HepG2 (cell line): ENCODE results near the gene STEAP3. TPM values are rescaled to one million over a fixed set of nuclear protein-coding genes. Genes with fewer than 3 reads are reported as not detected.

Source experiments
- ATAC-seq: fragments of 200-7000 bp; cut with Tn5 transposase; 3 replicates; pipeline ENCODE4 v1.9.1; 2020; ENCODE audit warnings: mild to moderate bottlenecking, moderate library complexity
- BruUV-seq: library from RNA; stranded (reverse); fragments of 400-500 nt; replicated peaks from 2 replicates; lab custom pipeline; 2021; lab: Mats Ljungman, UMichigan
- CTCF ChIA-PET: fragments of 300-600 bp; formaldehyde crosslinking; extraction: SDS; loops from one replicate; lab custom pipeline; 2021; ENCODE audit warnings: low total read pairs, inconsistent platforms, low intra/inter-chr PET ratio; lab: Yijun Ruan, JAX
- POLR2A ChIA-PET: fragments of 350-600 bp; sonication (Branson Sonifier 250); formaldehyde crosslinking; loops from one replicate; lab custom pipeline; 2020; ENCODE audit warnings: antibody characterized with exemption, inconsistent platforms; lab: Yijun Ruan, JAX
- DNase-seq: peaks from one replicate; pipeline ENCODE4 v3.0.0-alpha.2; 2015; ENCODE audit warnings: low spot score
- FAIRE-seq: peaks from 3 replicates; lab custom pipeline; 2011; peaks lifted over from hg19 to GRCh38; lab: Jason Lieb, UNC
- H2AFZ ChIP-seq: one replicate; pipeline ENCODE4 v1.6.1; 2011; ENCODE audit warnings: low read length, inconsistent platforms
- H3K27ac ChIP-seq: fragments of 300-600 bp; 3 replicates; pipeline ENCODE4 v1.8.0; 2011; ENCODE audit warnings: mixed run types, mild to moderate bottlenecking, mixed read lengths, low read length, inconsistent platforms; ENCODE audit not compliant: insufficient read depth; ENCODE audit errors: extremely low read length
- H3K27me3 ChIP-seq, 2 experiments: fragments of 200-600 bp in 1 of 2; 2 replicates in 1 of 2; 3 replicates in 1 of 2; pipeline versions ENCODE4 v1.6.0 to v1.8.0; 2011; ENCODE audit warnings: low read length in 2 of 2, mild to moderate bottlenecking in 2 of 2, moderate library complexity in 2 of 2, inconsistent platforms in 1 of 2; ENCODE audit not compliant: insufficient read depth in 2 of 2, control insufficient read depth in 1 of 2
- H3K36me3 ChIP-seq, 2 experiments: fragments of 200-600 bp in 1 of 2; replicated peaks in 1 of 2; 2 replicates in 1 of 2; 3 replicates in 1 of 2; pipeline versions ENCODE4 v1.5.1 to v1.8.0; 2011; ENCODE audit warnings: low read length in 2 of 2, inconsistent platforms in 1 of 2; ENCODE audit not compliant: insufficient read depth in 2 of 2, control insufficient read depth in 1 of 2
- H3K4me1 ChIP-seq: 2 replicates; pipeline ENCODE4 v1.5.1; 2012; ENCODE audit warnings: low read length, inconsistent platforms; ENCODE audit not compliant: insufficient read depth
- H3K4me2 ChIP-seq: 2 replicates; pipeline ENCODE4 v1.6.0; 2011; ENCODE audit warnings: low read depth, low read length, inconsistent platforms
- H3K4me3 ChIP-seq, 3 experiments: fragments of 200-600 bp in 1 of 3; sonication (generic), shearing (Covaris generic) in 1 of 3; replicated peaks in 1 of 3; 2 replicates each; pipeline ENCODE4 v1.5.1; 2011 to 2016; ENCODE audit warnings: low read length in 3 of 3, inconsistent platforms in 2 of 3, low read depth in 2 of 3, mild to moderate bottlenecking in 2 of 3, control low read depth in 1 of 3, mixed read lengths in 1 of 3; ENCODE audit not compliant: insufficient read depth in 1 of 3
- H3K79me2 ChIP-seq: one replicate; pipeline ENCODE4 v1.6.1; 2011; ENCODE audit warnings: low read length, inconsistent platforms; ENCODE audit not compliant: insufficient read depth
- H3K9ac ChIP-seq: 2 replicates; pipeline ENCODE4 v1.6.0; 2011; ENCODE audit warnings: mild to moderate bottlenecking, low read depth, low read length, inconsistent platforms; ENCODE audit not compliant: insufficient read depth
- H3K9me3 ChIP-seq: 2 replicates; pipeline ENCODE4 v1.5.1; 2012; ENCODE audit warnings: mild to moderate bottlenecking, low read length
- H4K20me1 ChIP-seq: 2 replicates; pipeline ENCODE4 v1.6.0; 2011; ENCODE audit warnings: inconsistent platforms, mild to moderate bottlenecking, low read length, moderate library complexity; ENCODE audit not compliant: insufficient read depth
- FOSL2 ChIP-seq: sonication (generic); formaldehyde crosslinking; IDR thresholded peaks from 2 replicates; pipeline ENCODE4 v1.4.0; 2020; ENCODE audit warnings: missing genetic modification reagents
- GZF1 ChIP-seq: sonication (generic); formaldehyde crosslinking; IDR thresholded peaks from 2 replicates; pipeline ENCODE4 v1.5.1; 2020; ENCODE audit warnings: mild to moderate bottlenecking, missing genetic modification reagents
- HDAC2 ChIP-seq: sonication (generic); formaldehyde crosslinking; IDR thresholded peaks from 2 replicates; pipeline ENCODE4 v1.4.0; 2020; ENCODE audit warnings: missing genetic modification reagents
- ISX ChIP-seq: sonication (generic); formaldehyde crosslinking; conservative IDR thresholded peaks from 2 replicates; pipeline ENCODE4 v1.5.0; 2020; ENCODE audit warnings: missing genetic modification reagents
- KDM2A ChIP-seq: sonication (generic); formaldehyde crosslinking; IDR thresholded peaks from 2 replicates; pipeline ENCODE4 v1.4.0; 2020; ENCODE audit warnings: low read depth, missing genetic modification reagents, borderline replicate concordance
- MAFG ChIP-seq: sonication (generic); formaldehyde crosslinking; IDR thresholded peaks from 2 replicates; pipeline ENCODE4 v1.5.1; 2020; ENCODE audit warnings: mild to moderate bottlenecking, missing genetic modification reagents
- MBNL3 ChIP-seq: fragments of 250-450 bp; sonication (Bioruptor Pico); conservative IDR thresholded peaks from 2 replicates; pipeline ENCODE4 v1.8.0; 2022; ENCODE audit warnings: mild to moderate bottlenecking, inconsistent platforms
- NR1H2 ChIP-seq: sonication (generic); formaldehyde crosslinking; IDR thresholded peaks from 2 replicates; pipeline ENCODE4 v1.8.1; 2022; ENCODE audit warnings: low read depth, missing genetic modification reagents, borderline replicate concordance
- RXRA ChIP-seq: sonication (generic); formaldehyde crosslinking; IDR thresholded peaks from 2 replicates; pipeline ENCODE4 v1.5.1; 2020; ENCODE audit warnings: missing genetic modification reagents
- TBL1XR1 ChIP-seq: fragments of 150-350 bp; IDR thresholded peaks from 2 replicates; pipeline ENCODE4 v1.6.1; 2014; ENCODE audit warnings: borderline replicate concordance, low read length; ENCODE audit not compliant: partially characterized antibody
- TRIM24 ChIP-seq: sonication (generic); formaldehyde crosslinking; IDR thresholded peaks from 2 replicates; pipeline ENCODE4 v1.8.0; 2022; ENCODE audit warnings: mild to moderate bottlenecking, missing genetic modification reagents
- ZFP36L1 ChIP-seq: sonication (generic); formaldehyde crosslinking; IDR thresholded peaks from 2 replicates; pipeline ENCODE4 v1.8.0; 2022; ENCODE audit warnings: mild to moderate bottlenecking, missing genetic modification reagents, moderate library complexity
- ZMYM3 ChIP-seq: sonication (generic); formaldehyde crosslinking; IDR thresholded peaks from 2 replicates; pipeline ENCODE4 v1.5.1; 2020; ENCODE audit warnings: mild to moderate bottlenecking, missing genetic modification reagents
- ZNF180 ChIP-seq: sonication (generic); formaldehyde crosslinking; IDR thresholded peaks from 2 replicates; pipeline ENCODE4 v1.4.0; 2020; ENCODE audit warnings: low read depth, missing genetic modification reagents, borderline replicate concordance
- ZNF235 ChIP-seq: sonication (generic); formaldehyde crosslinking; IDR thresholded peaks from 2 replicates; pipeline ENCODE4 v1.8.1; 2023; ENCODE audit warnings: mild to moderate bottlenecking, missing genetic modification reagents, borderline replicate concordance
- ZNF576 ChIP-seq: sonication (generic); formaldehyde crosslinking; IDR thresholded peaks from 2 replicates; pipeline ENCODE4 v1.4.0; 2020; ENCODE audit warnings: mild to moderate bottlenecking, missing genetic modification reagents
- ZNF672 ChIP-seq: sonication (generic); formaldehyde crosslinking; IDR thresholded peaks from 2 replicates; pipeline ENCODE4 v1.8.1; 2022; ENCODE audit warnings: missing genetic modification reagents
- ZNF770 ChIP-seq: sonication (generic); formaldehyde crosslinking; IDR thresholded peaks from 2 replicates; pipeline ENCODE4 v1.5.0; 2020; ENCODE audit warnings: mild to moderate bottlenecking, missing genetic modification reagents
- ZNF883 ChIP-seq: sonication (generic); formaldehyde crosslinking; IDR thresholded peaks from 2 replicates; pipeline ENCODE4 v1.5.1; 2020; ENCODE audit warnings: mild to moderate bottlenecking, missing genetic modification reagents; ENCODE audit errors: not compliant biosample characterization
- ZNF891 ChIP-seq: sonication (generic); formaldehyde crosslinking; IDR thresholded peaks from 2 replicates; pipeline ENCODE4 v1.5.0; 2020; ENCODE audit warnings: mild to moderate bottlenecking, missing genetic modification reagents
- WGBS: methylation state at CpG from one replicate; pipeline ENCODE4 v1.1.6; 2017; ENCODE audit warnings: low lambda C conversion rate; 5-methylcytosine and 5-hydroxymethylcytosine counted together
- in situ Hi-C: cut with HindIII; loops from 2 replicates; pipeline ENCODE4 v1.10.0; 2017; ENCODE audit warnings: low pct_unique_long_range_greater_than_20kb; ENCODE audit not compliant: extremely low pct_ligation_motif_present
- intact Hi-C: fragments of 100-400 bp; cut with micrococcal nuclease; formaldehyde crosslinking; loops from one replicate; pipeline ENCODE4 v1.10.0; 2022; ENCODE audit not compliant: unreplicated experiment
- polyA plus RNA-seq, 8 experiments: library from polyadenylated mRNA; depleted of rRNA in 3 of 8; stranded (reverse) in 7 of 8; unstranded in 1 of 8; fragments of >200 nt; fragmentation: Illumina TruSeq in 4 of 8; extraction: Trizol in 4 of 8; gene quantifications; 2 replicates each; pipeline versions ENCODE4 v1.2.1 to v1.2.3, GENCODE V29; 2011 to 2016; ENCODE audit warnings: low read depth in 4 of 8, missing spikeins in 1 of 8, mixed read lengths in 1 of 8; ENCODE audit not compliant: insufficient read depth in 1 of 8
- total RNA-seq, 5 experiments: library from RNA; depleted of rRNA; stranded (reverse); fragments of >200 nt; fragmentation: Illumina TruSeq; extraction: Trizol; gene quantifications; 2 replicates each; pipeline ENCODE4 v1.2.3, GENCODE V29; 2016; ENCODE audit warnings: low read depth in 1 of 5

The STEAP3 gene
- total and polyA plus RNA-seq, 2 of the 13 experiments (the other 11 are each of a cell fraction or from before 2014, with no cell fraction given), result 7.3 to 21.1 TPM

- no peak for DNase-seq
- no peak overlapping the region for H3K27ac ChIP-seq
- no peaks in the 10 kb centered on the region for H4K20me1 ChIP-seq
- in situ Hi-C loops, result loop anchor here (5.0 kb wide), 1 partner anchor 293 kb away; no protein-coding TSS in a partner anchor
- H3K4me3 ChIP-seq, result no peak overlapping the region
- ChIA-PET CTCF (interaction anchor here (3.1 kb wide), 1 partner anchor 163 kb away, joined by 23 read pairs; no protein-coding TSS in a partner anchor), POLR2A (no interaction called here)
- no peaks in the 10 kb centered on the region for H3K9me3 ChIP-seq
- H3K4me2 ChIP-seq, result no peak overlapping the region
- no peaks in the 10 kb centered on the region for H3K4me1 ChIP-seq
- H3K9ac ChIP-seq, result no peak overlapping the region
- FAIRE-seq, result no peak
- no TSS peak for BruUV-seq
- H2AFZ ChIP-seq, result no peak overlapping the region
- H3K27me3 ChIP-seq, result peaks cover 0 to 19% of the 10 kb centered on the region in 2 experiments; a peak in 1 of 5 replicates
- TF ChIP-seq ISX (CRISPR knock-in tag) (no peak), FOSL2 (CRISPR knock-in tag) (no peak), ZNF180 (CRISPR knock-in tag) (no peak), TRIM24 (no peak), ZNF891 (no peak), ZNF672 (CRISPR knock-in tag) (no peak), ZMYM3 (no peak), GZF1 (CRISPR knock-in tag) (no peak), MBNL3 (CRISPR knock-in tag) (no peak), NR1H2 (no peak), ZFP36L1 (CRISPR knock-in tag) (no peak), ZNF576 (CRISPR knock-in tag) (no peak), ZNF883 (CRISPR knock-in tag) (no peak), HDAC2 (CRISPR knock-in tag) (no peak), KDM2A (CRISPR knock-in tag) (no peak), ZNF770 (CRISPR knock-in tag) (no peak), RXRA (CRISPR knock-in tag) (no peak), TBL1XR1 (no peak), MAFG (CRISPR knock-in tag) (no peak), ZNF235 (CRISPR knock-in tag) (no peak)
- no peaks in the 10 kb centered on the region for H3K79me2 ChIP-seq
- no peak for ATAC-seq
- no peaks in the 10 kb centered on the region for H3K36me3 ChIP-seq
- WGBS, result 25% methylated on average over 10 of the region's 10 CpGs
- intact Hi-C loops, result loop anchor here (2.0 kb wide), 1 partner anchor 147 kb away; no protein-coding TSS in a partner anchor
Measured at GRCh38 chr2:119175517-119175916, 48.1 kb upstream of the STEAP3 start.
